MM.1S (cell line): ENCODE results near the gene RXRA.

ENCODE experiments used
- EZH2 ChIP-seq: fragments of 300-600 bp; sonication (generic); optimal IDR thresholded peaks from 2 replicates; pipeline ENCODE3; 2017; ENCODE audit warnings: low read depth, mild to moderate bottlenecking, antibody characterized with exemption, low read length, mixed read lengths
- EZH2phosphoT487 ChIP-seq: fragments of 300-600 bp; sonication (generic); IDR thresholded peaks from 2 replicates; pipeline ENCODE4 v1.6.1; 2018; ENCODE audit warnings: antibody characterized with exemption, low read length
- TF ChIP-seq, protein P1 (sequence below): fragments of 300-600 bp; sonication (generic); IDR thresholded peaks from 2 replicates; pipeline ENCODE4 v1.5.1; 2016; ENCODE audit warnings: antibody characterized with exemption, low read length, mixed read lengths

DNA sequence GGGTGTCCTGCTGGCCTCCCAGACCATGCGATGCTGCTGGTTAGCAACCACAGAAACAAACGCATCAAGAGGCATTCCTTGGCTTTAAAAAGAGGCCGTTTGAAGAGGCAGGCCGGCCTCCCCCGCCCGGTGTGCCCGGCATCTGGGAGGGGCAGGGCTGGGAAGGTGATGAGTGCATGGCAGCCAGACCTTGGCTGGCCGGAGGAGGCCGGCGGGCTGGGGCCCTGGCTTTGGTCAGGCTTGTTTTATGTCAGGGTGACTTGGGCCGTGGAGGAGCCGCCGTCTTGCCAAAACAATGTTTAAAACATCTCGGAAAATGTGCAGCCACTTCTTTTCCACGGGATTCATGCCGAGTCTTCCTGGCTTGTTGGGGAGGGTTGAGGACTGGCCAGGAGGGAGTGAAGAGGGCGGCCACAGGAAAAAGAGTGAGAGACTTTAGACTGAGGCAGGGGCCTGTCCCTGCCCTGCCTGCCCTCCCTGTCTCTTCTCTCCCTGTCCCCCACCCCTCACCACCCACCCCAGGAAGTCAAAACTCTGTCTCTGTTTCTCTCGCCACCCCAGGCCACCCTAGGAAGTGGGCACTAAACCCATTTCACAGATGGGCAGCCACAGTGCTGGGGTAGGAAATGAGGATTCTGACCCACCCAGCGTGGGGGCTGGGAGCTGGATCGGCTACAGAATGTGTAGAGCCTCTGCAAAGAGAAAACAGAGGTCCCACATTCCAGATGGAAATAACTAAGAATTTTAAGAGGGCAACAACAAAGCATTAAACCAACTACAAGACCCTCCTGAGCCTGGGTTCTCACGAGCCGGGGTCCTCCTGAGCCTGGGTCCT is 143.0 kb downstream of the RXRA start:
- TF ChIP-seq, protein P1, sequence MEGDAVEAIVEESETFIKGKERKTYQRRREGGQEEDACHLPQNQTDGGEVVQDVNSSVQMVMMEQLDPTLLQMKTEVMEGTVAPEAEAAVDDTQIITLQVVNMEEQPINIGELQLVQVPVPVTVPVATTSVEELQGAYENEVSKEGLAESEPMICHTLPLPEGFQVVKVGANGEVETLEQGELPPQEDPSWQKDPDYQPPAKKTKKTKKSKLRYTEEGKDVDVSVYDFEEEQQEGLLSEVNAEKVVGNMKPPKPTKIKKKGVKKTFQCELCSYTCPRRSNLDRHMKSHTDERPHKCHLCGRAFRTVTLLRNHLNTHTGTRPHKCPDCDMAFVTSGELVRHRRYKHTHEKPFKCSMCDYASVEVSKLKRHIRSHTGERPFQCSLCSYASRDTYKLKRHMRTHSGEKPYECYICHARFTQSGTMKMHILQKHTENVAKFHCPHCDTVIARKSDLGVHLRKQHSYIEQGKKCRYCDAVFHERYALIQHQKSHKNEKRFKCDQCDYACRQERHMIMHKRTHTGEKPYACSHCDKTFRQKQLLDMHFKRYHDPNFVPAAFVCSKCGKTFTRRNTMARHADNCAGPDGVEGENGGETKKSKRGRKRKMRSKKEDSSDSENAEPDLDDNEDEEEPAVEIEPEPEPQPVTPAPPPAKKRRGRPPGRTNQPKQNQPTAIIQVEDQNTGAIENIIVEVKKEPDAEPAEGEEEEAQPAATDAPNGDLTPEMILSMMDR: no peak
- TF ChIP-seq EZH2phosphoT487 (no peak), EZH2 (no peak)
